EL (cell line): ENCODE data around the gene PCED1B.

Experiments
- DNase-seq: peaks from one replicate; pipeline ENCODE4 v3.0.0-alpha.2; 2016

Gene PCED1B

DNA sequence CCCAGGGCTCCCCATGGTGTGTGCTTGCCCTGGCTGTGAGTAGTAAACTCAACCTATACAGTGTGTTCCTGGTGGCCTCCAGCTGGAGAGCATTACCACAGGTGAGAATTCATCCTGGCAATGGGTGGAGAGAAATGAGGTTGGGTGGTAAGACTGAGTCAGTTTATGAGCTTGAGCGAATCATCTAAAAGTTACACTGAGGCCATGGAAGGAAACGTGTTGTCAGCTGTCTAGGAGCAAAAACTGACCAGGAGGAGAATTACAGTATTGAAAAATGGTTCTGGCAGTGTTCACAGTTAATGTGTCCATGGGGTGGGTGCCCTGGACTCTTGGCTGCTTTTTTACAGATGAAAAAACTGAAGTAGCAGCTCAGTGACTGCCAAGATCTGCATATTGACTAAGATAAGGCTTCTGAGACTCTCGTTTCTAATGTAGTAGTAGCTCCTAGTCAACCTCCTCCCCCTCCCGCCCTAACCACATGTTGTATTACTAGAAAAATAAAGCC is 202.3 kb downstream of the PCED1B start:
- DNase-seq: peak; percentile 8

DNA sequence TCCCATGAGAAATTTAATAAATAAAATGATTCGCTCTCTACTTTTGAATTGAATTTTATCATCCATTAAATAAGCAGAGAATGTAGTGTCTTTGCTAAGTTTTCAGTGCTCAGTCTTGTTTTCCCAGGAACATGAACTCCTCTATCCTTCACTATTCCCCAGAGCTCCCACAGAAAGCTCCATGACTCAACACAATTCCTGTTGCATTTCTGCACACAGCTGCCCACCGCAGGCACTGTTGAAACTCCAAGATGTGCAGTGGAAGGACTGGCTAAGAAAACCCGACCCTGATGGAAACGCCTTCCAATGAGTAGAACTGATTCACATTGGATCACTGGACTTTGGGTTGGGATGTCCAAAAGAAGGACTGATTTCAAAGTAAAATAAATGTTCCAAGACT is 202.8 kb downstream of the PCED1B start:
- peak; percentile 15 for DNase-seq
